Calu3 (cell line): ENCODE data around the gene COL20A1. TPM values are rescaled to one million over a fixed set of nuclear protein-coding genes. Genes with fewer than 3 reads are reported as not detected.

Experiments
- BruUV-seq: library from RNA; stranded (reverse); fragments of 400-500 nt; replicated peaks from 2 replicates; lab custom pipeline; 2021; lab: Mats Ljungman, UMichigan
- CTCF ChIA-PET: fragments of 300-600 bp; sonication (Branson Sonifier 250); formaldehyde crosslinking; loops from one replicate; lab custom pipeline; 2022; ENCODE audit warnings: antibody characterized with exemption; lab: Charles Lee
- DNase-seq: peaks from one replicate; pipeline ENCODE4 v3.0.0; 2022
- H3K27ac Mint-ChIP-seq: one replicate; pipeline ENCODE4 v1.8.0; 2022; ENCODE audit warnings: mixed read lengths; ENCODE audit not compliant: unreplicated experiment
- H3K27me3 Mint-ChIP-seq: one replicate; pipeline ENCODE4 v1.8.0; 2022; ENCODE audit warnings: mixed read lengths; ENCODE audit not compliant: unreplicated experiment
- H3K36me3 Mint-ChIP-seq: one replicate; pipeline ENCODE4 v1.8.0; 2022; ENCODE audit warnings: mild to moderate bottlenecking, moderate library complexity, mixed read lengths; ENCODE audit not compliant: insufficient read depth, unreplicated experiment
- H3K4me1 Mint-ChIP-seq: one replicate; pipeline ENCODE4 v1.8.0; 2022; ENCODE audit warnings: mild to moderate bottlenecking, low read depth, mixed read lengths; ENCODE audit not compliant: unreplicated experiment
- H3K4me3 Mint-ChIP-seq: one replicate; pipeline ENCODE4 v1.8.0; 2022; ENCODE audit warnings: mild to moderate bottlenecking, low read depth, moderate library complexity, mixed read lengths; ENCODE audit not compliant: unreplicated experiment
- H3K9me3 Mint-ChIP-seq: one replicate; pipeline ENCODE4 v1.8.0; 2022; ENCODE audit warnings: low read depth, mixed read lengths; ENCODE audit not compliant: unreplicated experiment
- intact Hi-C: fragments of 100-400 bp; cut with micrococcal nuclease; formaldehyde crosslinking; loops from one replicate; pipeline ENCODE4 v1.10.0; 2022; ENCODE audit not compliant: unreplicated experiment
- total RNA-seq: library from RNA; stranded (reverse); gene quantifications from 2 replicates; pipeline ENCODE4 v1.2.3, GENCODE V29; 2022
- TF ChIP-seq, protein P1 (sequence below): fragments of 200-600 bp; IDR thresholded peaks from one replicate; pipeline ENCODE4 v1.8.0; 2022; ENCODE audit warnings: antibody characterized with exemption; ENCODE audit not compliant: unreplicated experiment

Gene COL20A1
- total RNA-seq, 1 experiment from 2014 or later = not detected

DNA sequence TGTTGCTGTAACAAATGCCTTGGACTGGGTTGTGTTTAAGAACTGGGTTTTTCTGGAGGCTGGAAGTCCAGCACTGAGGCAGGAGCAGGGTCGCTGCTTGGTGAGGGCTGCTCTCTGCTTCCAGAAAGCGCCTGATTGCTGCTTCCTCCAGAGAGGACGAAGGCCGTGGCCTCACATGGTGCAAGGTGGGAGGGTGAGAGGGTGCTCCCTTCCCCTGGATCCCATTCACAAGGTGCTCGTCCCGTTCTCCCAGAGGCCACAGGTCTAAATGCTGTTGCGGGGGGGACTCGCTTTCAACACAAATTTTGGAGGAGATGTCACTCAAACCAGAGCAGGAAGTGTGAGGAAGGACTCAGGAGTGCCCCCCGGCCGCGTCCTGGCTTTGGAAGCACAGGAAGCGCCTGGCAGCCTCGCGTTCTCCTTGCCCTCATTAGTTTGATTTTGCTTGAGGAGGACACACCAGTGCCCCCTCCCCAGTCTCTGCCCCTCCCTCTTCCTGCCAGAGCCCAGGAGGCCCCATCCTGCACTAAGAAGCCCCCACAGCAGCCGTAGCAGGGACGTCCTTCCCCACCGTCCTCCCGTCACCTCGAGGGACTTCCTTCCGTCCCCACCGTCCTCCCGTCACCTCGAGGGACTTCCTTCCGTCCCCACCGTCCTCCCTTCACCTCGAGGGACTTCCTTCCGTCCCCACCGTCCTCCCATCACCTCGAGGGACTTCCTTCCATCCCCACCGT, 31.0 kb upstream of the COL20A1 start:
- H3K4me3 Mint-ChIP-seq = no peak overlapping the region
- no peak for DNase-seq
- intact Hi-C loops = no loop called here
- H3K27ac Mint-ChIP-seq = no peak overlapping the region
- TF ChIP-seq, protein P1, sequence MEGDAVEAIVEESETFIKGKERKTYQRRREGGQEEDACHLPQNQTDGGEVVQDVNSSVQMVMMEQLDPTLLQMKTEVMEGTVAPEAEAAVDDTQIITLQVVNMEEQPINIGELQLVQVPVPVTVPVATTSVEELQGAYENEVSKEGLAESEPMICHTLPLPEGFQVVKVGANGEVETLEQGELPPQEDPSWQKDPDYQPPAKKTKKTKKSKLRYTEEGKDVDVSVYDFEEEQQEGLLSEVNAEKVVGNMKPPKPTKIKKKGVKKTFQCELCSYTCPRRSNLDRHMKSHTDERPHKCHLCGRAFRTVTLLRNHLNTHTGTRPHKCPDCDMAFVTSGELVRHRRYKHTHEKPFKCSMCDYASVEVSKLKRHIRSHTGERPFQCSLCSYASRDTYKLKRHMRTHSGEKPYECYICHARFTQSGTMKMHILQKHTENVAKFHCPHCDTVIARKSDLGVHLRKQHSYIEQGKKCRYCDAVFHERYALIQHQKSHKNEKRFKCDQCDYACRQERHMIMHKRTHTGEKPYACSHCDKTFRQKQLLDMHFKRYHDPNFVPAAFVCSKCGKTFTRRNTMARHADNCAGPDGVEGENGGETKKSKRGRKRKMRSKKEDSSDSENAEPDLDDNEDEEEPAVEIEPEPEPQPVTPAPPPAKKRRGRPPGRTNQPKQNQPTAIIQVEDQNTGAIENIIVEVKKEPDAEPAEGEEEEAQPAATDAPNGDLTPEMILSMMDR = no peak
- no peaks in the 10 kb centered on the region for H3K36me3 Mint-ChIP-seq
- no TSS peak for BruUV-seq
- CTCF ChIA-PET = no interaction called here
- no peaks in the 10 kb centered on the region for H3K4me1 Mint-ChIP-seq
- H3K27me3 Mint-ChIP-seq = peaks cover 100% of the 10 kb centered on the region
- H3K9me3 Mint-ChIP-seq = no peaks in the 10 kb centered on the region

DNA sequence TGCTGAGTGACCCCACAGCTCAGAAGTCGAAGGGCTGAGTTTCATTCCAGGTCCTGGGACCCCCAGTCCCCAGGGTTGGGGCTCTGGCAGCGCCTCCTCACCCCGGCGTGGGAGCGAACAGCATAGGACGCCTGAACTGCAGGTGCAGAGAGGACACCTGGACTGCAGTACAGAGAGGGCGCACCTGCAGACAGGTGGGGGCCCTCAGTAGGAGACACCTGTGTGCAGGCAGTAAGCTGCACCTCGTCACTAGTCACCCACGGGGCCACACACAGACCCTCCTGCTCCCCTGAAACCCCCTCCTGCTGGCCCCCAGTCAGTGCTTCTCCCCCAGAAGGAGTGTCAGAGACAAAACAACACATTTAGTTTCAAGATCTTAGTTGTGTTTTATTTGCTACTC, 30.1 kb upstream of the COL20A1 start:
- CTCF ChIA-PET = no interaction called here
- Mint-ChIP-seq H3K9me3 (no peaks in the 10 kb centered on the region), H3K4me3 (no peak overlapping the region)

DNA sequence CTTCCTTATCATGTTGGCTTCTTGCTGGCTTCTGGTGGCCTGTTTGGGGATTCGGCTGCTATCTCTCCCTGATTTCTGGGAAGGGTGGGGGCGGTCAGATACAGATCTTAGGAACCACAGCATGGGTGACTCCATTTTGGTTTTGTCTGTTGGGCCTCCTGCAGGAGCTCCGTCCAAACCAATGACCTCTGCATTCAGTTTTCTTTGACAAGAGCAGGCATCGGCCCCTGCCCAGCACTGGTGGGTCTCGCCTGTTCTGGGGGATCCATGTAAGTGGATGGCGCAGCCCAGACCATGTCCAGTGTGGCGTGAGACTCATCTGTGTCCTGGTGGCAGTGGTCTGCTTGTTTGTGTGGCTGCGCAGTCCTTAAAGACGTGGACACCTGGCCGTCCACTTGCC, 29.0 kb upstream of the COL20A1 start:
- intact Hi-C loops = no loop called here
- BruUV-seq = no TSS peak
- no peak overlapping the region for H3K4me3 Mint-ChIP-seq

More for the DNA sequence above, 30.1 kb upstream of the COL20A1 start:
- Mint-ChIP-seq H3K36me3 (no peaks in the 10 kb centered on the region), H3K27me3 (peaks cover 100% of the 10 kb centered on the region), H3K4me1 (no peaks in the 10 kb centered on the region), H3K27ac (no peak overlapping the region)
- DNase-seq = no peak
- no TSS peak for BruUV-seq
- TF ChIP-seq, protein P1 = no peak
- intact Hi-C loops = no loop called here

DNA sequence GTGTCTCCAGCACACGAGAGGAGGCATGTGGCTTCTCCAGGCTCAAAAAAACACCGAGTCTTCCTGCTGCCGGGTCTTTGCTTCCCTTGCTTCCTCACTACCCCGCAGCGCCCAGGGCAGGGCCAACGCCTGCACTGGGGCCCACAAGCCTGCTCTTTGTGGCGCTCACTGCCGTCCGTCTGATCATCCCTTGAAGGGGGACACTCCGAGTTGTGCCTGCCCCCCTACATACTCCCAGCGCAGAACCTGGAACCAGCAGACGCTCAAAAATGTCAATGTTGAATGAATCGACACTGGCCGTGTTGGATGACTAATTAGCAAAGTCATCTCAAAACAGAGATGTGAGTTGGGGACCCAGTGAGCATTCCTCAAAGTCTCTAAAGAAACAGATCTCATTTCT, 28.5 kb upstream of the COL20A1 start:
- Mint-ChIP-seq H3K4me1 (no peaks in the 10 kb centered on the region), H3K9me3 (no peaks in the 10 kb centered on the region), H3K27me3 (peaks cover 94% of the 10 kb centered on the region), H3K27ac (no peak overlapping the region), H3K36me3 (no peaks in the 10 kb centered on the region), H3K4me3 (no peak overlapping the region)
- DNase-seq = no peak
- CTCF ChIA-PET = no interaction called here
- intact Hi-C loops = no loop called here
- TF ChIP-seq, protein P1 = no peak
- BruUV-seq = no TSS peak

More for the DNA sequence above, 29.0 kb upstream of the COL20A1 start:
- CTCF ChIA-PET = no interaction called here
- H3K4me1 Mint-ChIP-seq = no peaks in the 10 kb centered on the region
- no peaks in the 10 kb centered on the region for H3K9me3 Mint-ChIP-seq
- peaks cover 100% of the 10 kb centered on the region for H3K27me3 Mint-ChIP-seq
- no peaks in the 10 kb centered on the region for H3K36me3 Mint-ChIP-seq
- TF ChIP-seq, protein P1 = no peak
- H3K27ac Mint-ChIP-seq = no peak overlapping the region
- no peak for DNase-seq
